OCI-LY7 (cell line): Measurements from ENCODE around the gene RHEBL1.

ENCODE experiments used
- CTCF ChIP-seq: fragments of 200-600 bp; sonication (generic); conservative IDR thresholded peaks from 2 replicates; pipeline ENCODE4 v1.5.1; 2014; ENCODE audit warnings: mild to moderate bottlenecking, antibody characterized with exemption, low read length, moderate library complexity, mixed read lengths
- EZH2phosphoT487 ChIP-seq: fragments of 200-600 bp; sonication (generic); IDR thresholded peaks from 2 replicates; pipeline ENCODE4 v1.6.1; 2018; ENCODE audit warnings: low read depth, borderline replicate concordance, mild to moderate bottlenecking, mixed run types, antibody characterized with exemption, low read length, moderate library complexity, mixed read lengths

GRCh38 chr12:49052451-49053208 is 17.1 kb downstream of the RHEBL1 start:
- no peak for TF ChIP-seq CTCF
- TF ChIP-seq EZH2phosphoT487: no peak
